GM12878 (cell line): ENCODE data around the gene ACCSL.

ENCODE experiments used
- CEBPB ChIP-seq, 2 experiments: fragments of 150-350 bp in 1 of 2; IDR thresholded peaks; 2 replicates each; pipeline ENCODE4 v1.6.1; 2012 to 2014; ENCODE audit warnings: low read depth in 2 of 2, low read length in 2 of 2, borderline replicate concordance in 1 of 2, inconsistent platforms in 1 of 2
- POLR2A ChIP-seq: IDR thresholded peaks from 2 replicates; pipeline ENCODE4 v1.6.1; 2011; ENCODE audit warnings: low read depth, mild to moderate bottlenecking, low read length
- POLR2AphosphoS5 ChIP-seq: IDR thresholded peaks from 2 replicates; pipeline ENCODE4 v1.6.1; 2011; ENCODE audit warnings: mild to moderate bottlenecking, low read length, inconsistent platforms
- RCOR1 ChIP-seq: conservative IDR thresholded peaks from 2 replicates; pipeline ENCODE4 v1.6.1; 2012; ENCODE audit warnings: low read depth, low read length, improper control_type of control experiment
- SP1 ChIP-seq: IDR thresholded peaks from one replicate; pipeline ENCODE4 v1.6.1; 2011; ENCODE audit warnings: low read depth, low read length
- SUPT20H ChIP-seq: IDR thresholded peaks from 2 replicates; pipeline ENCODE4 v1.6.1; 2011; ENCODE audit warnings: low read depth, mild to moderate bottlenecking, low read length, moderate library complexity, borderline replicate concordance; ENCODE audit not compliant: control insufficient read depth
- TCF12 ChIP-seq: IDR thresholded peaks from 2 replicates; pipeline ENCODE4 v1.6.1; 2011; ENCODE audit warnings: low read depth, mild to moderate bottlenecking, low read length
- YBX1 ChIP-seq: fragments of 450-650 bp; IDR thresholded peaks from 2 replicates; pipeline ENCODE4 v1.6.1; 2016; ENCODE audit warnings: antibody characterized with exemption
- ZNF274 ChIP-seq: IDR thresholded peaks from one replicate; pipeline ENCODE4 v1.8.0; 2011; ENCODE audit not compliant: insufficient read length, insufficient read depth
- TF ChIP-seq, protein P1 (sequence below), 3 experiments: IDR thresholded peaks in 2 of 3; conservative IDR thresholded peaks in 1 of 3; 2 replicates each; pipeline ENCODE4 v1.5.1; 2011; ENCODE audit warnings: low read depth in 3 of 3, low read length in 3 of 3, mild to moderate bottlenecking in 3 of 3, control low read depth in 2 of 3, moderate library complexity in 2 of 3, inconsistent platforms in 1 of 3, mixed read lengths in 1 of 3; ENCODE audit not compliant: control insufficient read depth in 2 of 3, insufficient read depth in 1 of 3; ENCODE audit errors: extremely low read depth in 1 of 3

DNA sequence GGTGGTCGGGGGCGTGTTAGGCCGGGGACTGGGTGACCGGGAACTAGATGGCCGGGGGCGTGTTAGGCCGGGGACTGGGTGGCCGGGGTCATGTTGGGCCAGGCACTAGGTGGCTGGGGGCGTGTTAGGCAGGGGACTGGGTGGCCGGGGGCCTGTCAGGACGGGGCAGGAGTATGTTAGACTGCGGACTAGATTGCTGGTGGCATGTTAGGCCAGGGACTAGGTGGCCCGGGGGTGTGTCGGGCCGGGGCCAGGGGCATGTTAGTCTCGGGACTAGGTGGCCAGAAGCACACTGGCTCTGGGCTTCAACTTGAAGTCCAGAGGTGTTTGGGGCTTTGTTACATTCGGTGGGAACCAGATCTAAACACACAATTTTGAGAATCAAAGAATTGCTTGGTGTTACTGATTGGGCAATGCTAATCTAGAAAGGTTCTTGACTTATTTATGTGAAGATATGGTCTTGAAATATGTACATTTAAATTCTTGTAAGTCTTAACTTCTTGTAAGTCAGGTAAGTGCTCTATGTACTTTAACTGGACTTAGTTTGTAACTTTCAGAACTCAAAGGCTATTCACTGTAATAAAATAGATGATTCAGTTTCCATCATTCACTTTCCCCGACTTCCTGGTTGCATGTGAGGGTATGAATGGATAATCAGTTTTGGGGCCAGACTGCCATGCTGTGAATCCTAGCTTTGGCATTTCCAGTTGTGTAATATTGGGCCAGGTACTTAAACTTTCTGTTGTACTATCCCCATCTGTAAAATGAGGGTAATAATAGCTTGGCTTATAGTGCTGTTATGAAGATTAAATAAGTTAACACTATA lies 48.8 kb downstream of the ACCSL start:
- no peak for TF ChIP-seq YBX1
- no peak for TF ChIP-seq ZNF274
- TF ChIP-seq, protein P1, sequence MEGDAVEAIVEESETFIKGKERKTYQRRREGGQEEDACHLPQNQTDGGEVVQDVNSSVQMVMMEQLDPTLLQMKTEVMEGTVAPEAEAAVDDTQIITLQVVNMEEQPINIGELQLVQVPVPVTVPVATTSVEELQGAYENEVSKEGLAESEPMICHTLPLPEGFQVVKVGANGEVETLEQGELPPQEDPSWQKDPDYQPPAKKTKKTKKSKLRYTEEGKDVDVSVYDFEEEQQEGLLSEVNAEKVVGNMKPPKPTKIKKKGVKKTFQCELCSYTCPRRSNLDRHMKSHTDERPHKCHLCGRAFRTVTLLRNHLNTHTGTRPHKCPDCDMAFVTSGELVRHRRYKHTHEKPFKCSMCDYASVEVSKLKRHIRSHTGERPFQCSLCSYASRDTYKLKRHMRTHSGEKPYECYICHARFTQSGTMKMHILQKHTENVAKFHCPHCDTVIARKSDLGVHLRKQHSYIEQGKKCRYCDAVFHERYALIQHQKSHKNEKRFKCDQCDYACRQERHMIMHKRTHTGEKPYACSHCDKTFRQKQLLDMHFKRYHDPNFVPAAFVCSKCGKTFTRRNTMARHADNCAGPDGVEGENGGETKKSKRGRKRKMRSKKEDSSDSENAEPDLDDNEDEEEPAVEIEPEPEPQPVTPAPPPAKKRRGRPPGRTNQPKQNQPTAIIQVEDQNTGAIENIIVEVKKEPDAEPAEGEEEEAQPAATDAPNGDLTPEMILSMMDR (IDR thresholded peaks at IDR 0.05 in 2 of 3, conservative IDR thresholded peaks at IDR 0.05 in 1 of 3; ENCODE audit: control insufficient read depth in 2 of 3, extremely low read depth in 1 of 3, insufficient read depth in 1 of 3, low read depth in 3 of 3, low read length in 3 of 3), result no peak
- TF ChIP-seq CEBPB (IDR thresholded peaks at IDR 0.05; ENCODE audit: borderline replicate concordance in 1 of 2, low read depth in 2 of 2, low read length in 2 of 2), result no peak
- no peak for TF ChIP-seq POLR2AphosphoS5
- no peak for TF ChIP-seq TCF12
- no peak for TF ChIP-seq SP1
- TF ChIP-seq RCOR1, result no peak
- TF ChIP-seq POLR2A, result no peak
- no peak for TF ChIP-seq SUPT20H
